HG03196 (cell line): ENCODE measurements around the gene VPS13D.

ENCODE experiments used
- ATAC-seq: cut with Tn5 transposase; IDR thresholded peaks from one replicate; pipeline ENCODE4 v1.9.1; 2021; ENCODE audit not compliant: unreplicated experiment

The VPS13D gene

DNA sequence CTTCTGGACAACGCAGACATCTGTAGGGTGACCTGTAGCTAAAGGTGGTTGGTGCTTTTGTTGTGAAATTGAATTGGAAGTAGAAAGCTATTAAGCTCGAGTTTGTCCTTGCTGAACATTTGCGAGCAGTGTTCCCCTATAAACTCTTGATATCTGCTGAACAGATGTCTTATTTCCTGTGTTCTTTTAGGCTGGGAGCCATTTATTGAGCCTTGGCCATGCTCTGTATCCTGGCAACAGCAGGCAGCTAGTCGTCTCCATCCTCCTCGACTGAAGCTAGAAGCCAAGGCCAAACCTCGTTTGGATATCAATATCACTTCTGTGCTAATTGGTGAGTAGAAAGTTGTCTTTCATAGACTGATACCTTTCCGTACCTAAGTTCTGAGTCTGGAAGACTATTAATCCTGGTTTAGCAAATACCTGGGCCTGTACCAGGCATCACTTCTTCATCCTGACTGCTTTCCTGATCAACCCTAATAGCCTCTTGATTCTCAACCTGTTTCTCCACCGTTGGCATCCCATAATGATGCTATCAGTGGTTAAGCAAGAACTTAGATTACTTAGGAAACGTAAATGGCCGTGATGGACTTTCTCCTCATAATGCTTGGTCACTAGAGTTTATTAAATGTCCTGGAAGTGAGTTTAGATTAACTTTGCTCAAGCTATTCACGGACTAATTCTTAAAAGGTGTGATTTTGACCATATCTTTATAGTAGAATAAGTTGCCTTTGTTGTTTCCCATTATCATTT is 103.4 kb downstream of the VPS13D start:
- ATAC-seq: no peak

DNA sequence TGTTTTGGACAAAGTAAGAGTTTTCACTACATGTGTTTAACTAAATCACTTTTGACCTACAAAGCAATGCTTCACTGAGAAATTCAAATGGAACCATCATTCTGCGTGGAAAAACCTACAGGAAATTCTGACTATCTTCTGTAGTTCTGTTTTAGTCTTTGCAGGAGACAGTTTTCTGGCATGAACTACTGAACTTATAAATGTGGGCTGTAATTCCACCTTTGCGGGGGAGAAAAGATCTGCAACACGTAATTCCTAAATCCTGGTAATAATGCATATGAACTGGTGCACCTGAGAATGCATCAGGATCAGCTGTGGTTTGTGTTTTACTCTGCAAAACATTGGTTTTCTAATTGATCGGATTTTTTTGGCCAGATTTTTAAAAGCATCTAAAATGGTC is 106.0 kb downstream of the VPS13D start:
- no peak for ATAC-seq

- no peak for ATAC-seq
Measured at GRCh38 chr1:12336413-12336812, 106.6 kb downstream of the VPS13D start.

- ATAC-seq: no peak
Measured at GRCh38 chr1:12338017-12338416, 108.2 kb downstream of the VPS13D start.

DNA sequence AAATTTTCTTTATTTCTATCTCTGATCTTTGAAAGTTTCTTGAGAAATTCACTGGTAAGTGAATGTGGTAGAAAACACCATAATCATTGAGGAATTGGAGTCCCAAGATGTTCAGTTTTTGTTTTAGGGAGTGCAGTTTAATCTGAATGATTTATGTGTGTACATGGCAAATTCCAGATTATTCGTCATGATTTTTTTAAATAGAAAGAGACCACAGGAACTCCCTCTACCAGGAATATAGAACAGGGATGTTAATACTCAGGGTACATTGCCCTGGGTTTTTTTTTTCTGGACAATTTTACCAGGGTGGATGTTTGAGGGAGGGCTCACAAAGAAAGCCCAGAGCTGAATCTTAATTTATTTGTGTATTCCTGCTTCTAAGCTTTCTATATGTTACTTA is 109.0 kb downstream of the VPS13D start:
- ATAC-seq: no peak

- no peak for ATAC-seq
Measured at GRCh38 chr1:12339396-12339795, 109.6 kb downstream of the VPS13D start.

DNA sequence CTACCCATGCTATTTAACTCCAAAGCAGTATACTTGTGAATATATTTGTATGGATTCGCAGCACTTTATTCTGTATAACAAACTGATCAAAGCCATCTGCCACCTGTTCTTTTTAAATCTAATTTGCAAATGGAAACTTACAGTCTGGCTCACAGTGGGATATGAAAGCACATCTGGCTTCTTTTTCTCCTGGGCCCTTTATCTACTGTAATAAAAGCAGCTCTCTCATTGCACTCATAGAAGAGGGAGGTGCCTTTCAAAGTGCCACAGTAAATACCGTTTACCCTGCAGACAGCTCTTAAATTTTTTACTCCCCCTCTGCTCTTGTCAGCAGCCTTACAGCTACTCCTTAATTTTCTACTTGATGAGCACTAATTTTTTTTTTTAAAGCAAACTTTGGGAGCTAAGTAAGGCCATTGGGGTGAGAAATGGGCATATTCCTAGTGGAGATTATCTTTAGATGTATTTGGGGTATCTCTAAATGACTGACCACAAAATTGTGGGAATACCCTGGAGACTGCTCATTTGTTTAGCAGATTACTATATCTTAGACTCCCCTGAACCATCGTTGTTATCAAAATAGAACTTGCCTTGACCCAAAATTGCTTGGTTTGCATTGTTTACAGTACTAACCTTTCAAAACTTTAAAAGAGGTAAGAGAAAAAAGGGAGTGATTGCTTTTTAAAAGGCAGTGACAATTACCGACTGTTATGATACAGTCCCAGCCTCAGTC is 110.1 kb downstream of the VPS13D start:
- no peak for ATAC-seq

- ATAC-seq: no peak
Measured at GRCh38 chr1:12340544-12340930, 110.7 kb downstream of the VPS13D start.

DNA sequence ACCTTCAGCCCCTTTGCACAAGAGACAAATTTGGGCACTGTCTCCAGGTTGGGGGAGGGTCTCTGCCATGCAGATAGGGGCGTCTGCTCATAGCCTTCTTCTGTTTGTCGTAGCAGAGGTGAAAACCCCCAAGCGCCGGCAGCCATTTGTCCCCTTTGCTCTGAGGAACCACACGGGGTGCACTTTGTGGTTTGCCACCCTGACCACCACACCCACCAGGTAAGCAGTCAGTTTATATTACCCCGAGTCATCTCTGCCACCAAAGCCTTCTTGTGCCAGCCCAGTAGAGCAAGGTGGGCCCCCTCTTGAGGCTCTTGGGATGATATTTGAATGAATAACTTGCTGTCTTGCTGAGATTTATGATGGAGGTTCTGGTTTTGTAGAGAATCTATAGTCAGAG is 111.8 kb downstream of the VPS13D start:
- ATAC-seq: no peak

GRCh38 chr1:12342401-12343003 is 112.7 kb downstream of the VPS13D start:
- no peak for ATAC-seq

DNA sequence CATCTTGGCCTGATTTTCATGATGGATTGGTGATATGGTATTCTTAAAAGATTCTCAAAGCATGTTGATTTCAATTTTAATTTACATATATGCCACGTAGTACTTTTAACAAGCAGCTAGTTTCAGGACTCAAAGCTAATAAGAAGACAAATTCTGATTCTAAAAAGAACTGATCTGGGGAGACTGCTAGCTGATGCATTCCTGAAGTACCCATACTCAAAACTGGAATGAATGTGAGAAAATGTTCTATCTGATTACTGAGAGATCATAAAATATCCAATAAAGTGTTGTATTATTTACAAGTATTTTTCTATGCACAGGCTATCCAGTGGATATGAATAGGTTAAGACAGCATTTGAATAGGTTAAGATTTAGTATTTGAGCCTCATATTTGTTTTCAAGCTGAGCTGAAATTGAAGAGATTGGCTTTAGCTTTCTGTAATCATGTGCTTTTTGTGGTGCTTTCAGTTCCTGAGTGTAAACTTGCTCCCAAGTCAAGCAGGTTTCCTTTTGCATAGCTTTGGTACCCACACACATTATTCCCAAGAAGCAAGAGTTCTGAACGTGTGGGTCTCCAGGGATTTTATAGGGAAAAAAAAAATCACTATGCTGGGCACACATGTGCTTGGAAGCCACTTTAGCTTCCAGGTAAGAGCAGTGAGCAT is 114.1 kb downstream of the VPS13D start:
- ATAC-seq: no peak

DNA sequence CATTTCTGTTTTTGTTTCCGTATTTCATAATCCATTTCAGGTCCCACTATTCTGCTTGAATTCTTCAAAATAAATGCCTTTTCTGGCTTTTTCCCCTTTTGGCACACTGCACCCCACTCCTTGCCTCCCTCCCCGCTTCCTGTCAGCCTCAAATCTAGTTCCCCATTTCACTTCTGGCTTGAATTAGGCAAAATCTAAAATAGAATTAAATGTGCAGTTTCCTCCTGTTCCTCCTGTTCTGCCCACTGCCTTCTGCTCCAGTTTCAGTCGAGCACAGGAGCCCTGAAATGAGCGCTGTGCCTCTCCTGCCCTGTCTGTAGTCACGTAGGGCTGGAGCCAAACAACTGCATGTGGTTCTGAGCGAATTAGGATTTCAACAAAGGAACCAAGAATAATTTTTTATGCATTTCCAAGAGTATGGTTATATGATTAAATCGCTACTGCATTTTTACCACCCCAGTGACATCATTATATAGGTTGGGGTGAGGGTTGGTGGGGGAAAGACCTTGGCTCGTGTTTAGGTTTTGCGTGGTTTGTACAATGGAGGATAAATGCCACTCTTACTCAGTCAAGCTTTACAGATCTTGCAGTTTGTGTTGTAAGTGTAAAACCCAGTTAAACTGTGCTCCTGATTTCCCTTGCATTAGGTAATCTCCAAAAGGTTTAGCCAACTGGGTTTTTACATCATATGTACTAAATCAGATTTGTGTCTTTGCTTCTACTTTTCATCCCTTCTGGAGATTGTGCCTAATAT is 114.9 kb downstream of the VPS13D start:
- no peak for ATAC-seq

DNA sequence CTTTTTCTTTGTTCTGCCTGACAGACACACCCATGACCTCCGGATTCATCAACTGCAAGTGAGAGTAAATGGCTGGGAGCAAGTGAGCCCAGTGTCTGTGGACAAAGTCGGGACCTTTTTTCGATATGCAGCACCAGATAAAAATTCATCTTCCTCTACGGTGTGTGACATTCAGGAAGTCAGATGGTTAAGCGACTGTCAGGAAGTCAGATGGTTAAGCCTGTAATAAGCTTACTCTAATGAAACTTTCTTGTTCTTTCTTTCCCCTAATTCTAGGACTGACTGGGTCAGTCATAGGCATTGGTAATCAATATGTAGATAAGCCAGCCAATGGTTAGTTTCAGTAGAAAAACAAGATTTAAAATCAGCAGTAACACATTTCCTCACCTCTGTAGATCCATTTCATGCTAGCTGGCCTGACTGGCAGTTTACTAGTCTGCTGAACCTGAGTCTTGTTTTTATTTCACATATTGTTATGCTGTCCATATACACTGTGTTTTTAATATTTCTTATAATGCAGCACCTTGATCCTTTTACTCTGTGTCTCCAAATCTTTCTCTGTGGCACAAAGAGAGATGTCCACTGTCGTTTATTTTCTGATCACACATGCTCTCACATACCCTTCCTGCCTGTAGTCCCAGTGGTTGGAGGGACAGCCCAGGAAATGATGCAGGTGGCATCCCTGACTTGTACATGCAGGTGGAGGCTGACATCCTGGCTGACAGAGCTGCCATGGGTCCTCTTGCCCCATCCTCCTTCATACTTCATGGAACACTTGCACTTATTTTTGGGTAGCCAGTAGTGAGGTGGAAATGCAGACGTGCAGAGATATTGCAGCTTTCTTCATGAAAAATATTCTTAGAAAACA is 115.8 kb downstream of the VPS13D start:
- no peak for ATAC-seq

- ATAC-seq: no peak
Measured at GRCh38 chr1:12346483-12347151, 116.8 kb downstream of the VPS13D start.

GRCh38 chr1:12348113-12348512 is 118.3 kb downstream of the VPS13D start:
- ATAC-seq: no peak

GRCh38 chr1:12353981-12354380 is 124.2 kb downstream of the VPS13D start:
- no peak for ATAC-seq

DNA sequence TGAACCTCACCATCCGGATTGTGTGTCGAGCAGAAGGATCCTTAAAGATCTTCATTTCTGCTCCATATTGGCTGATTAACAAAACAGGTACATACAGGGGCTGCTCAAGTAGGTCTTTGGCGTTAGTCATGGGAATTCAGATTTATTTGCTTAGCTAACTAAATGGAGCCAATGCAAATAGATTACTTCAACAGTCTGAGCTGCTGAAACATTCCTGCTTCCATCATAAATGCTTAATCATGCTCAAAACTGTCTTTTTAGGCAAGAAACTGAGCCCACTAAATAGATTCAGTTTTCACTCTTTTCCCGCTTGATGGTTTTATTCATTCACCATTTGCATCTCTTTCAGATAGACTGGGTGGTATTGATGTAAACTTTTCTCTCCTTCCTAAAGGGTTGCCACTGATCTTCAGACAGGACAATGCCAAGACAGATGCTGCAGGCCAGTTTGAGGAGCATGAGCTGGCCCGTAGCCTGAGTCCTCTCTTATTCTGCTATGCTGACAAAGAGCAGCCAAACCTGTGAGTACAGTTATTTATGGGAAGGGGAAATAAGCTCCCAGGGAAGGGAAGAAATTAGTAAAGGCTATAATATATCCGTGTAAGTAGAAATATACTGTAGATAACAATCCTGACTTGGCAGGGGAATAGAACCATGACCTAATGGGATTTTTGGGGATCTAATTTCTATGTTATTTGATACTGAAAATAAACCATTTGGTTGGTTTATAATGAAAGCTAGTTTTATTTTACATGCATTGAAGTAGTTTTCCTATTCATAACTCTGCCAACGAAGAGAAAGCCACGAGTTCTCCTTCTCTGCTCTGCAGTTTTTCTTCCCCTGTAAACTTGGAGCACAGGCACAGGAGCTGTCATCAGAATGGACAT is 126.4 kb downstream of the VPS13D start:
- ATAC-seq: no peak

DNA sequence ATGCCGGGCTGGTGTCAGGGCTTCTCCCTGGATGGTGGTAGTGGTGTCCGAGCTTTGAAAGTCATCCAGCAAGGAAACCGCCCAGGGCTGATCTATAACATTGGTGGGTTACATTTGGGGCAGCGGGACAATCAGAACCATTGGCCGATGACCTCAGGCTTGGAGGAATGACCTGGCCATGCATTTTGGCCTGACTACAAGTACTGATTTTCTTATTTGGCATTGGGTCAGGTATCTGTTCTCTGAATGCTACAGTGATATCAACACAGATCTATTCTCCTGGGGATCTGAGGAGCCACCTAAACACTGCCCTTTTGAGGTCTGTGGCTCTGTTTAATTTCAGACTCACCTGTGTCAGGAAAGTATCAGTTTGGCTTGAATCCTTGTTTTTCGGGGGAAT is 128.7 kb downstream of the VPS13D start:
- no peak for ATAC-seq
